ENCODE data around the gene TSPAN3.

TSPAN3 gene

GRCh38 chr15:77115179-77115578 lies 44.3 kb upstream of the TSPAN3 start:
- no peak overlapping the region for H3K4ac ChIP-seq (ENCODE audit: low read length)
- H2BK120ac ChIP-seq (ENCODE audit: low read depth, low read length), result no peak overlapping the region
- H2AK5ac ChIP-seq (ENCODE audit: low read depth, low read length), result no peak overlapping the region
- no peak overlapping the region for H2AFZ ChIP-seq (ENCODE audit: low read length)
- H3K4me2 ChIP-seq (ENCODE audit: insufficient read depth, low read length, poor library complexity, severe bottlenecking), result no peak overlapping the region
- H3K9ac ChIP-seq (ENCODE audit: low read depth, low read length, poor library complexity), result no peak overlapping the region
- no peak overlapping the region for H4K8ac ChIP-seq (ENCODE audit: low read depth, low read length)
- H3K23ac ChIP-seq (ENCODE audit: low read depth, low read length, poor library complexity), result no peak overlapping the region
- no peak overlapping the region for H4K91ac ChIP-seq (ENCODE audit: low read depth, low read length, poor library complexity)
- DNase-seq (ENCODE audit: low spot score), result no peak
- peaks cover 0 to 4% of the 10 kb centered on the region in 2 donors for H3K4me1 ChIP-seq (ENCODE audit: control insufficient read depth in 2 of 2, insufficient read depth in 1 of 2, low read depth in 1 of 2, low read length in 2 of 2)
- no peaks in the 10 kb centered on the region for H3K27me3 ChIP-seq (ENCODE audit: control insufficient read depth in 3 of 3, insufficient read depth in 3 of 3, low read depth in 1 of 3, low read length in 3 of 3)
- no peak overlapping the region for H2BK12ac ChIP-seq (ENCODE audit: low read length)
- no peak overlapping the region for H3K14ac ChIP-seq (ENCODE audit: low read length)
- no peak overlapping the region for H2BK15ac ChIP-seq (ENCODE audit: low read length)
- no peak overlapping the region for H3K4me3 ChIP-seq (ENCODE audit: low read length in 2 of 2)
- H3K9me3 ChIP-seq (replicated peaks in 1 of 2; ENCODE audit: control insufficient read depth in 2 of 2, insufficient read depth in 1 of 2, low read depth in 1 of 2, low read length in 2 of 2), result no peaks in the 10 kb centered on the region
- H3K79me1 ChIP-seq (ENCODE audit: low read depth, low read length), result no peaks in the 10 kb centered on the region
- H2BK5ac ChIP-seq (ENCODE audit: low read length), result no peak overlapping the region
- H3K18ac ChIP-seq (ENCODE audit: low read length), result no peak overlapping the region
- H3K27ac ChIP-seq (replicated peaks; ENCODE audit: low read length), result no peak overlapping the region
- no CpG with 5 or more reads among the region's 4 CpGs for WGBS, 2 donors (ENCODE audit: extremely low coverage in 2 of 2, insufficient read length in 2 of 2, insufficient replicate concordance in 1 of 2)
- peaks cover 5 to 26% of the 10 kb centered on the region in 2 donors for H3K36me3 ChIP-seq (replicated peaks in 1 of 2; ENCODE audit: control insufficient read depth in 2 of 2, insufficient read depth in 2 of 2, low read length in 2 of 2)

GRCh38 chr15:77112838-77113504 lies 42.1 kb upstream of the TSPAN3 start:
- H3K27me3 ChIP-seq (ENCODE audit: control insufficient read depth in 3 of 3, insufficient read depth in 3 of 3, low read depth in 1 of 3, low read length in 3 of 3), result no peaks in the 10 kb centered on the region
- H3K4me3 ChIP-seq (ENCODE audit: low read length in 2 of 2), result no peak overlapping the region
- H2BK15ac ChIP-seq (ENCODE audit: low read length), result no peak overlapping the region
- H3K9me3 ChIP-seq (replicated peaks in 1 of 2; ENCODE audit: control insufficient read depth in 2 of 2, insufficient read depth in 1 of 2, low read depth in 1 of 2, low read length in 2 of 2), result no peaks in the 10 kb centered on the region
- H3K4me2 ChIP-seq (ENCODE audit: insufficient read depth, low read length, poor library complexity, severe bottlenecking), result no peak overlapping the region
- H3K9ac ChIP-seq (ENCODE audit: low read depth, low read length, poor library complexity), result no peak overlapping the region
- no peaks in the 10 kb centered on the region for H3K79me1 ChIP-seq (ENCODE audit: low read depth, low read length)
- H2AK5ac ChIP-seq (ENCODE audit: low read depth, low read length), result no peak overlapping the region
- no peak overlapping the region for H2BK5ac ChIP-seq (ENCODE audit: low read length)
- no peak overlapping the region for H2BK12ac ChIP-seq (ENCODE audit: low read length)
- H2BK120ac ChIP-seq (ENCODE audit: low read depth, low read length), result no peak overlapping the region
- no peak overlapping the region for H3K27ac ChIP-seq (replicated peaks; ENCODE audit: low read length)
- no CpG with 5 or more reads among the region's 2 CpGs for WGBS, 2 donors (ENCODE audit: extremely low coverage in 2 of 2, insufficient read length in 2 of 2, insufficient replicate concordance in 1 of 2)
- no peak overlapping the region for H2AFZ ChIP-seq (ENCODE audit: low read length)
- peaks cover 5 to 26% of the 10 kb centered on the region in 2 donors for H3K36me3 ChIP-seq (replicated peaks in 1 of 2; ENCODE audit: control insufficient read depth in 2 of 2, insufficient read depth in 2 of 2, low read length in 2 of 2)
- H3K14ac ChIP-seq (ENCODE audit: low read length), result no peak overlapping the region
- H3K23ac ChIP-seq (ENCODE audit: low read depth, low read length, poor library complexity), result no peak overlapping the region
- H3K18ac ChIP-seq (ENCODE audit: low read length), result no peak overlapping the region
- H3K4me1 ChIP-seq (ENCODE audit: control insufficient read depth in 2 of 2, insufficient read depth in 1 of 2, low read depth in 1 of 2, low read length in 2 of 2), result peaks cover 0 to under 1% of the 10 kb centered on the region in 2 donors
- no peak for DNase-seq (ENCODE audit: low spot score)
- H4K8ac ChIP-seq (ENCODE audit: low read depth, low read length), result no peak overlapping the region
- no peak overlapping the region for H3K4ac ChIP-seq (ENCODE audit: low read length)
- H4K91ac ChIP-seq (ENCODE audit: low read depth, low read length, poor library complexity), result no peak overlapping the region

DNA sequence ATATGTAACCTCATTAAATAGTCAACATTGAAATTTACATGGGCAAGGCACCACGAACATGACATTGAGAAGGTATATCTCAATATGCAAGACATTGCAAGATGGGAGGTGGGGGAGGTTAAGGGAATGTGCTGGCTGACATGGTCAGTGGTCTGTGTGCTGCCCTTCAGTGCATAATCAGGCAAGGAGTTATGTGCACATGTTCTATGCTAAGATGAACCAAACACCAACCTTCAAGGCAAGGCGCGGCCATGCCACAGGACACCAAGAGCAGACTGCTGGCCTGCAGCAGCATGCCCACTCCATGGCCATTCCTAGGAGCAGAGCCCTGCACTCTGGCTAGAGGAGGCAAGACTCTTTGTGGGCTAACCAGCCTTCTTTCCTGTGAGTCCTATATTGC lies 40.9 kb upstream of the TSPAN3 start:
- WGBS, 2 donors (ENCODE audit: extremely low coverage in 2 of 2, insufficient read length in 2 of 2, insufficient replicate concordance in 1 of 2), result no CpG with 5 or more reads among the region's 3 CpGs
- peaks cover 5 to 26% of the 10 kb centered on the region in 2 donors for H3K36me3 ChIP-seq (replicated peaks in 1 of 2; ENCODE audit: control insufficient read depth in 2 of 2, insufficient read depth in 2 of 2, low read length in 2 of 2)
- no peak overlapping the region for H2AK5ac ChIP-seq (ENCODE audit: low read depth, low read length)
- H3K4me2 ChIP-seq (ENCODE audit: insufficient read depth, low read length, poor library complexity, severe bottlenecking), result no peak overlapping the region
- no peak overlapping the region for H2AFZ ChIP-seq (ENCODE audit: low read length)
- no peak overlapping the region for H3K4ac ChIP-seq (ENCODE audit: low read length)
- no peak overlapping the region for H2BK120ac ChIP-seq (ENCODE audit: low read depth, low read length)
- no peak overlapping the region for H2BK12ac ChIP-seq (ENCODE audit: low read length)
- no peak overlapping the region for H3K9ac ChIP-seq (ENCODE audit: low read depth, low read length, poor library complexity)
- no peaks in the 10 kb centered on the region for H3K27me3 ChIP-seq (ENCODE audit: control insufficient read depth in 3 of 3, insufficient read depth in 3 of 3, low read depth in 1 of 3, low read length in 3 of 3)
- H2BK5ac ChIP-seq (ENCODE audit: low read length), result no peak overlapping the region
- no peak overlapping the region for H3K27ac ChIP-seq (replicated peaks; ENCODE audit: low read length)
- peaks cover 5 to 12% of the 10 kb centered on the region in 2 donors for H3K4me1 ChIP-seq (ENCODE audit: control insufficient read depth in 2 of 2, insufficient read depth in 1 of 2, low read depth in 1 of 2, low read length in 2 of 2)
- no peak overlapping the region for H4K91ac ChIP-seq (ENCODE audit: low read depth, low read length, poor library complexity)
- no peak overlapping the region for H2BK15ac ChIP-seq (ENCODE audit: low read length)
- no peak overlapping the region for H3K18ac ChIP-seq (ENCODE audit: low read length)
- no peak overlapping the region for H3K23ac ChIP-seq (ENCODE audit: low read depth, low read length, poor library complexity)
- H4K8ac ChIP-seq (ENCODE audit: low read depth, low read length), result no peak overlapping the region
- no peaks in the 10 kb centered on the region for H3K79me1 ChIP-seq (ENCODE audit: low read depth, low read length)
- no peak overlapping the region for H3K4me3 ChIP-seq (ENCODE audit: low read length in 2 of 2)
- no peak for DNase-seq (ENCODE audit: low spot score)
- no peaks in the 10 kb centered on the region for H3K9me3 ChIP-seq (replicated peaks in 1 of 2; ENCODE audit: control insufficient read depth in 2 of 2, insufficient read depth in 1 of 2, low read depth in 1 of 2, low read length in 2 of 2)
- no peak overlapping the region for H3K14ac ChIP-seq (ENCODE audit: low read length)

GRCh38 chr15:77107531-77108355 lies 36.8 kb upstream of the TSPAN3 start:
- Histone ChIP-seq H3K4me3 (ENCODE audit: low read length in 2 of 2) (no peak overlapping the region), H2BK120ac (ENCODE audit: low read depth, low read length) (no peak overlapping the region), H2BK12ac (ENCODE audit: low read length) (no peak overlapping the region), H4K91ac (ENCODE audit: low read depth, low read length, poor library complexity) (no peak overlapping the region), H3K9ac (ENCODE audit: low read depth, low read length, poor library complexity) (no peak overlapping the region), H3K14ac (ENCODE audit: low read length) (no peak overlapping the region), H3K23ac (ENCODE audit: low read depth, low read length, poor library complexity) (no peak overlapping the region), H2AFZ (ENCODE audit: low read length) (no peak overlapping the region), H3K4me1 (ENCODE audit: control insufficient read depth in 2 of 2, insufficient read depth in 1 of 2, low read depth in 1 of 2, low read length in 2 of 2) (peaks cover 5 to 12% of the 10 kb centered on the region in 2 donors), H3K79me1 (ENCODE audit: low read depth, low read length) (no peaks in the 10 kb centered on the region), H3K9me3 (replicated peaks in 1 of 2; ENCODE audit: control insufficient read depth in 2 of 2, insufficient read depth in 1 of 2, low read depth in 1 of 2, low read length in 2 of 2) (no peaks in the 10 kb centered on the region), H3K36me3 (replicated peaks in 1 of 2; ENCODE audit: control insufficient read depth in 2 of 2, insufficient read depth in 2 of 2, low read length in 2 of 2) (peaks cover 0 to 3% of the 10 kb centered on the region in 2 donors), H3K27me3 (ENCODE audit: control insufficient read depth in 3 of 3, insufficient read depth in 3 of 3, low read depth in 1 of 3, low read length in 3 of 3) (no peaks in the 10 kb centered on the region), H2BK5ac (ENCODE audit: low read length) (no peak overlapping the region), H2BK15ac (ENCODE audit: low read length) (no peak overlapping the region), H3K27ac (replicated peaks; ENCODE audit: low read length) (no peak overlapping the region), H3K4ac (ENCODE audit: low read length) (no peak overlapping the region), H2AK5ac (ENCODE audit: low read depth, low read length) (no peak overlapping the region), H4K8ac (ENCODE audit: low read depth, low read length) (no peak overlapping the region), H3K18ac (ENCODE audit: low read length) (no peak overlapping the region), H3K4me2 (ENCODE audit: insufficient read depth, low read length, poor library complexity, severe bottlenecking) (no peak overlapping the region)
- no CpG with 5 or more reads among the region's 9 CpGs for WGBS, 2 donors (ENCODE audit: extremely low coverage in 2 of 2, insufficient read length in 2 of 2, insufficient replicate concordance in 1 of 2)
- DNase-seq (ENCODE audit: low spot score), result peak; percentile 53

Measured in neuronal stem cell (in vitro differentiated cells).